Mammary epithelial cell (primary cell): ENCODE measurements around the gene NAA30.

Experiments used
- CTCF ChIP-seq, 2 donors: IDR thresholded peaks in 1 of 2; conservative IDR thresholded peaks in 1 of 2; 2 replicates each; pipeline ENCODE4 v1.5.1; 2011 to 2012; ENCODE audit warnings: inconsistent platforms in 2 of 2, low read length in 2 of 2, mild to moderate bottlenecking in 2 of 2, control low read depth in 1 of 2, low read depth in 1 of 2; ENCODE audit not compliant: insufficient read depth in 1 of 2; ENCODE audit errors: extremely low read depth in 1 of 2
- EZH2 ChIP-seq: IDR thresholded peaks from 2 replicates; pipeline ENCODE4 v1.6.1; 2012; ENCODE audit warnings: low read length, inconsistent platforms, borderline replicate concordance

- TF ChIP-seq CTCF (conservative IDR thresholded peaks at IDR 0.05 in 1 of 2, IDR thresholded peaks at IDR 0.05 in 1 of 2; ENCODE audit: extremely low read depth in 1 of 2, insufficient read depth in 1 of 2, low read depth in 1 of 2, low read length in 2 of 2) (no peak), EZH2 (no peak)
These were observed 7.2 kb upstream of the NAA30 start for GRCh38 chr14:57383125-57383745.
